HG02678 (cell line): ENCODE measurements around the gene BGLAP.

ENCODE experiments used
- ATAC-seq: cut with Tn5 transposase; IDR thresholded peaks from one replicate; pipeline ENCODE4 v1.9.1; 2021; ENCODE audit warnings: mild to moderate bottlenecking, moderate library complexity; ENCODE audit not compliant: unreplicated experiment

BGLAP gene

GRCh38 chr1:156226116-156226538 lies 15.9 kb upstream of the BGLAP start:
- ATAC-seq, result peak; percentile 74

- ATAC-seq, result no peak
These were observed 15.2 kb upstream of the BGLAP start for GRCh38 chr1:156226782-156227181.

GRCh38 chr1:156228501-156228900 lies 13.5 kb upstream of the BGLAP start:
- no peak for ATAC-seq

GRCh38 chr1:156229809-156230472 lies 12.0 kb upstream of the BGLAP start:
- no peak for ATAC-seq

- no peak for ATAC-seq
These were observed 11.5 kb upstream of the BGLAP start for GRCh38 chr1:156230473-156230837.

- no peak for ATAC-seq
These were observed 9.6 kb upstream of the BGLAP start for GRCh38 chr1:156232201-156232894.

GRCh38 chr1:156233426-156234127 lies 8.4 kb upstream of the BGLAP start:
- ATAC-seq, result no peak

GRCh38 chr1:156236164-156236563 lies 5.8 kb upstream of the BGLAP start:
- no peak for ATAC-seq

GRCh38 chr1:156238248-156238647 lies 3.7 kb upstream of the BGLAP start:
- ATAC-seq, result no peak

GRCh38 chr1:156241311-156241811 lies 623 bp upstream of the BGLAP start:
- ATAC-seq, result no peak

GRCh38 chr1:156242738-156243137 lies 754 bp downstream of the BGLAP start:
- no peak for ATAC-seq

- no peak for ATAC-seq
These were observed 2.1 kb downstream of the BGLAP start for GRCh38 chr1:156244126-156244525.

- no peak for ATAC-seq
These were observed 2.7 kb downstream of the BGLAP start for GRCh38 chr1:156244712-156245111.

- no peak for ATAC-seq
These were observed 3.7 kb downstream of the BGLAP start for GRCh38 chr1:156245451-156246232.

GRCh38 chr1:156246241-156246780 lies 4.3 kb downstream of the BGLAP start:
- no peak for ATAC-seq

- ATAC-seq, result no peak
These were observed 4.9 kb downstream of the BGLAP start for GRCh38 chr1:156246781-156247459.

- no peak for ATAC-seq
These were observed 5.7 kb downstream of the BGLAP start, which contains the start of gene PAQR6 for GRCh38 chr1:156247460-156248322. Gene PAQR6 (minus strand): TSS chr1:156248056. CDS start chr1:156246731, 1,325 bp downstream.

GRCh38 chr1:156248323-156248683 lies 6.3 kb downstream of the BGLAP start:
- ATAC-seq, result no peak

- no peak for ATAC-seq
These were observed 7.6 kb downstream of the BGLAP start for GRCh38 chr1:156249593-156249992.
